ENCODE data around the gene MED8.

Gene MED8

GRCh38 chr1:43387976-43388599 lies 1.5 kb downstream of the MED8 start:
- ChIA-PET POLR2A (interaction anchor here (1.0 to 1.1 kb wide), 2 partner anchors 11 to 20 kb away, joined by 3 read pairs; partner anchors contain the start of gene ELOVL1), CTCF (interaction anchor here (0.8 to 1.8 kb wide), 4 partner anchors 10 to 27 kb away, joined by 3 to 7 read pairs (median 4); no protein-coding TSS in a partner anchor)
- no peak for TF ChIP-seq CTCF (IDR thresholded peaks at IDR 0.05; ENCODE audit: control extremely low read depth, extremely low read depth, low read depth, missing control alignments)
- DNase-seq (ENCODE audit: extremely low spot score), result no peak

GRCh38 chr1:43386676-43387075 lies 2.9 kb downstream of the MED8 start:
- no peak for TF ChIP-seq CTCF (IDR thresholded peaks at IDR 0.05; ENCODE audit: control extremely low read depth, extremely low read depth, low read depth, missing control alignments)
- ChIA-PET POLR2A (no interaction called here), CTCF (interaction anchor here (1.2 to 2.1 kb wide), 4 partner anchors 9 to 28 kb away, joined by 3 to 7 read pairs (median 4); partner anchors contain the start of gene ELOVL1)
- no peak for DNase-seq (ENCODE audit: extremely low spot score)

DNA sequence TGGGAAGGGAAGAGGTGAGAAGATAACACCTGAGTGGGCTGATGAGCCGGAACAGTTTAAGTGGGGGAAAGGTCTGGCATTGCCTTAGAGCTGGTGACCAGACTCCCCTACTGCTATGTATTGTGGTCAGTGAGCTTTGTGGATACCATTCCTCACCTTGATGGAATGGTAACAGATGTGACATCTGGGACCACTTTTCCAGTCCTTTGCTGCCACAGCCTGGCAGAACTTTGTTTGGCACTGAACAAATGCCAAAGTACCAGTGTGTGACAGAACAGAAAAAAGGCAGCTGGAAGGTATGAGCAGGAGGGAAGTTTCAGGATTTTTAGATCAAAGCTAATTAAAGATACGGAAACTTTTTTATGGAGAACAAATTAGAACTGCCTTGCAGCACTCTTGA lies 6.2 kb downstream of the MED8 start:
- DNase-seq (ENCODE audit: extremely low spot score), result no peak
- ChIA-PET CTCF (interaction anchor here (0.7 to 2.1 kb wide), 4 partner anchors 15 to 156 kb away, joined by 3 to 10 read pairs (median 4); partner anchors contain the start of gene ELOVL1), POLR2A (no interaction called here)
- TF ChIP-seq CTCF (IDR thresholded peaks at IDR 0.05; ENCODE audit: control extremely low read depth, extremely low read depth, low read depth, missing control alignments), result peak; percentile 16

DNA sequence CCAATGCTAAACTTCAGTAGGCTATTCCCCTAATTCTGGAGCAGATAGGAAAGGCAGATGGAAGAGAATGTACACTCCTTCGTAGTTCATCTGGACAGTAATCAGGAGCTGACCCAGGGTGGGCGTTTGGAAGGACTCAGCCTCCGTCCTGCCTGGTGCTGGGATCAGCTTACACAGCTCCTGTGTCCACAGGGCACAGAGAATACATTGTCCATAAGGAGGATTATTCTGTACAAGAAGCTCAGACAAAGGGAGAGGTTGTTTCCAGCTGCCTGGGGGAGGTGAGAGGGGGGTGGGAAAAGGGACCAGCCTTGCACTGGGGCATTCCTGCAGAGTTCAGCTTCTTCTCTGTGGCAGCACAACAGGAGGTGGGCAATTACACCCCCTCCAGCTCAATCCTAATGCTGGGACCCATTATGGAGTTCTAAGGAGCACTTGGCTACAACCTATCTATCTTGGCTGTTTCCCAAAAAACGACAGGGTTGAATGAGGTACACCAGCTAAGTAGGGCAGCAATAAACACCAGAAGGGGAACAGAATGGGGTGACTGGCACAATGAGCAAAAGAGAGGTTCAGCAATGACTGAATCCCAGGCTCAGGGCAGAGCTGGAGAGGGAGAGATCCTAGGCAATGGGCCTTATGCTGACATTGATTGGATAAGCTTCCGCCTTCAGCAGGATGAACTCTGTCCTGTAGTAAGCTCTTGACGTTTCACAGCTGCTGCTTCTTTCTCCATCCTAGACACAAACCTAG lies 7.4 kb downstream of the MED8 start:
- DNase-seq (ENCODE audit: extremely low spot score), result no peak
- CTCF ChIA-PET, result interaction anchor here (0.6 to 1.6 kb wide), 2 partner anchors 148 to 155 kb away, joined by 3 to 4 read pairs; no protein-coding TSS in a partner anchor

GRCh38 chr1:43381612-43382011 lies 8.0 kb downstream of the MED8 start:
- no peak for TF ChIP-seq CTCF (IDR thresholded peaks at IDR 0.05; ENCODE audit: control extremely low read depth, extremely low read depth, low read depth, missing control alignments)
- ChIA-PET POLR2A (interaction anchor here (1.1 kb wide), 1 partner anchor 13 kb away, joined by 6 read pairs; the partner anchor contains the start of gene ELOVL1), CTCF (interaction anchor here (0.6 to 1.6 kb wide), 2 partner anchors 147 to 155 kb away, joined by 3 to 4 read pairs; no protein-coding TSS in a partner anchor)
- no peak for DNase-seq (ENCODE audit: extremely low spot score)

More for the DNA sequence above, 7.4 kb downstream of the MED8 start:
- POLR2A ChIA-PET, result interaction anchor here (1.1 kb wide), 1 partner anchor 14 kb away, joined by 6 read pairs; the partner anchor contains the start of gene ELOVL1
- TF ChIP-seq CTCF (IDR thresholded peaks at IDR 0.05; ENCODE audit: control extremely low read depth, extremely low read depth, low read depth, missing control alignments), result no peak

DNA sequence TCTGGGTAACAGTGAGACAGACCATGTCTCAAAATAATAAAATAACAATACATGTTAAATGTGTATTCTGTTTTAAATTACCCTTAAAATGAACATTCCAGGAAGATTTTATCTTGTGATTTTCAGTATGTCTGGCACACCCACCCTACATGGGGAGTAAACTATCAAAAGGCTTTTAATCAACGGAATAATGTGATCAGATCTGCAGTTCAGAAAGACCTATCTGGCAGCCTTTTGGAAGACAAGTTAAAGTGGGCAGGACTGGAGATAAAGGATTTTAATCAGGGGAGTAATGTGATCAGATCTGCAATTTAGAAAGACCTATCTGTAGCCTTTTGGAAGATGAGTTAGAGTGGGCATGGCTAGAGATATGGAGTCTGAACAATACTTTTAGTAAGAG lies 10.1 kb downstream of the MED8 start:
- POLR2A ChIA-PET, result no interaction called here
- no peak for TF ChIP-seq CTCF (IDR thresholded peaks at IDR 0.05; ENCODE audit: control extremely low read depth, extremely low read depth, low read depth, missing control alignments)
- CTCF ChIA-PET, result interaction anchor here (1.1 kb wide), 1 partner anchor 152 kb away, joined by 3 read pairs; no protein-coding TSS in a partner anchor
- DNase-seq (ENCODE audit: extremely low spot score), result no peak
